ENCODE data around the gene ASGR1.
A peak's percentile ranks its signal among the peaks of the same experiment; 100 is the strongest.
"Not testable (repeated sequence)": the region's sequence is repeated elsewhere in the genome, so short reads cannot be mapped to it uniquely, and the experiment has no call there.

The ASGR1 gene

DNA sequence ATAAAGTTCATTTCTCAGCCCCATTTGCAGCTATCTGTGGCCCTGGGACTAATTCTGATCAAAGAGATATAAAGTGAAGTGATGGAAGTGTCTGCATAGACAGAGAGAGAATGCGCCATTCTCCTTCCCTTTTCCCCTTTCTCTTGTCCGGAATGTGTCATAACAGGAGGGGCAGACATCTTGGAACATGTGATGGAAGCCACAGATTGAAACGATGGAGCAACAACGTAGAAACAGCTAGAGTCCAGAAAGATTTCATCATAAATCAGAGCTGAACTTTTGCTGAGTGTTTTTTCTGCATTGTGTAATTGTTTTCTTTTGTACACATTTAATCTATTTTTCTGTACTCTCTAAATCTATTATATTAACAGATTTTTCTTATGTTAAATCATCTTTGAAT lies 11.3 kb downstream of the ASGR1 start:
- no peak for DNase-seq (ENCODE audit: low read depth)
- no peak overlapping the region for H3K4me3 ChIP-seq (ENCODE audit: low read depth, low read length)
- TF ChIP-seq, protein P1, sequence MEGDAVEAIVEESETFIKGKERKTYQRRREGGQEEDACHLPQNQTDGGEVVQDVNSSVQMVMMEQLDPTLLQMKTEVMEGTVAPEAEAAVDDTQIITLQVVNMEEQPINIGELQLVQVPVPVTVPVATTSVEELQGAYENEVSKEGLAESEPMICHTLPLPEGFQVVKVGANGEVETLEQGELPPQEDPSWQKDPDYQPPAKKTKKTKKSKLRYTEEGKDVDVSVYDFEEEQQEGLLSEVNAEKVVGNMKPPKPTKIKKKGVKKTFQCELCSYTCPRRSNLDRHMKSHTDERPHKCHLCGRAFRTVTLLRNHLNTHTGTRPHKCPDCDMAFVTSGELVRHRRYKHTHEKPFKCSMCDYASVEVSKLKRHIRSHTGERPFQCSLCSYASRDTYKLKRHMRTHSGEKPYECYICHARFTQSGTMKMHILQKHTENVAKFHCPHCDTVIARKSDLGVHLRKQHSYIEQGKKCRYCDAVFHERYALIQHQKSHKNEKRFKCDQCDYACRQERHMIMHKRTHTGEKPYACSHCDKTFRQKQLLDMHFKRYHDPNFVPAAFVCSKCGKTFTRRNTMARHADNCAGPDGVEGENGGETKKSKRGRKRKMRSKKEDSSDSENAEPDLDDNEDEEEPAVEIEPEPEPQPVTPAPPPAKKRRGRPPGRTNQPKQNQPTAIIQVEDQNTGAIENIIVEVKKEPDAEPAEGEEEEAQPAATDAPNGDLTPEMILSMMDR (IDR thresholded peaks at IDR 0.05; ENCODE audit: control insufficient read depth, extremely low read depth, insufficient read depth) = no peak

DNA sequence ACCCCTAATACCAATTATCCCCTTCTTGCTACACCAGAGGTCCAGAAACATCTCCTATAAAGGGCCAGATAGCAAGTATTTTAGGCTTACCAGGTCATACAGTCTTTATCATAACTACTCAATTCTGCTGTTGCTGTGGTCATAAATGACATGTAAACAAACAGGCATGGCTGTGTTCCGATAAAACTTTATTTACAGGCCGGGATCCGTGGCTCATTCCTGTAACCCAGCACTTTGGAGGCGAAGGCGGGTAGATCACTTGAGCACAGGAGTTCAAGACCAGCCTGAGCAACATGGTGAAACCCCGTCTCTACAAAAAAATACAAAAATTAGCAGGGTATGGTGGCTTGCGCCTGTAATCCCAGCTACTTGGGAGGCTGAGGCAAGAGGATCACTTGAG lies 12.3 kb downstream of the ASGR1 start:
- DNase-seq (ENCODE audit: low read depth) = no peak
- TF ChIP-seq, protein P1 (IDR thresholded peaks at IDR 0.05; ENCODE audit: control insufficient read depth, extremely low read depth, insufficient read depth) = no peak
- H3K4me3 ChIP-seq (ENCODE audit: low read depth, low read length) = no peak overlapping the region

DNA sequence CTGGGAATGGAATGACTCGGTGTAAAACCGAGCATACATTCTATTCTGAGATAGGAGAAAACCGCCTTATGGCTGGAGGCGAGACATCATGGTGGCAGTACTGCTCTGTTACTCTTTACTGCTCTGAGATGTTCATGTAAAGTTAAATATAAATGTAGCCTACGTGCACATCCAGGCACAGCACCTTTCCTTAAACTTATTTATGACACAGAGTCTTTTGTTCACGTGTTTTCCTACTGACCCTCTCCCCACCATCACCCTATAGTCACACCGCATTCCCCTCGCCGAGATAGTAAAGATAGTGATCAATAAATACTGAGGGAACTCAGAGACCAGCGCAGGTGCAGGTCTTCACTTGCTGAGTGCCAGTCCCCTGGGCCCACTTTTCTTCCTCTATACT lies 19.6 kb downstream of the ASGR1 start:
- peak; percentile 21 for DNase-seq (ENCODE audit: low read depth)
- not testable (repeated sequence) for H3K4me3 ChIP-seq (ENCODE audit: low read depth, low read length)

DNA sequence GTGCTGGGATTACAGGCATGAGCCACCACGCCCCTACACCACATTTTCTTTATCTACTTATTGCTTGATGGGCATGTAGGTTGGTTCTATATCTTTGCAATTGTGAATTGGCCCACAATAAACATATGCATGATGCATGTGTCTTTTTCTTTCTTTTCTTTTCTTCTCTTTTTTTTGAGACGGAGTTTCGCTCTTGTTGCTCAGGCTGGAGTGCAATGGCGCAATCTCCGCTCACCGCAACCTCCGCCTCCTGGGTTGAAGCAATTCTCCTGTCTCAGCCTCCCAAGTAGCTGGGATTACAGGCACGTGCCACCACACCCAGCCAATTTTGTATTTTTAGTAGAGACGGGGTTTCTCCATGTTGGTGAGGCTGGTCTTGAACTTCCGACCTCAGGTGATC lies 20.7 kb downstream of the ASGR1 start:
- not testable (repeated sequence) for H3K4me3 ChIP-seq (ENCODE audit: low read depth, low read length); DNase-seq (ENCODE audit: low read depth)

DNA sequence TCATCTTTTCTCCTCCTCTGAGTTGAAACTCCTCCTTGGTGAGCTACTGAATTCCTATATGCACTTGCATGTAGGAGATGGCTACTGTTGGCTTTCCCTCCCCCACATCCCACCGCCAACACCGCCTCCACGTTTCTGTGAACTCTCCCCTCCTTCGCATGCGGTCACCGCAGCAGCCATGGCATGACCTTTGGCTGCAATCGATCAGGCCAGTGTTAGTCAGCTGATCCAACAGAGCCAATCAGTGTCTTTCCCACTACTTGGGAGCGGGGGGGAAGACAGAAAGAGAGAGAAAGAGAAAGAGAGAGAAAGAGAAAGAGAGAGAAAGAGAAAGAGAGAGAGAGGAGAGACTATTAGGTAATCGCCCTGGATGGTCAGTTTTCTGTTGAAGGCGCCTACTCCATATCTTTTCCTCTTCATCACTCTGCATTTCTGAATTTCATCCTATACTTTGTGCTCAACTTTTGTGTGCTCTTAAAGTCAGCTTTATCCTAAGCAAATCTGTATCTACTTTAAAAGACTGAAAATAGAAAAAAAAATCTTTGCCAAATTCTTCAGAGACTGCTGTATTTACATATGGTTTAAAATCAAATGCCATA lies 22.7 kb downstream of the ASGR1 start:
- H3K4me3 ChIP-seq (ENCODE audit: low read depth, low read length) = no peak overlapping the region
- TF ChIP-seq, protein P1 (IDR thresholded peaks at IDR 0.05; ENCODE audit: control insufficient read depth, extremely low read depth, insufficient read depth) = no peak
- no peak for DNase-seq (ENCODE audit: low read depth)

DNA sequence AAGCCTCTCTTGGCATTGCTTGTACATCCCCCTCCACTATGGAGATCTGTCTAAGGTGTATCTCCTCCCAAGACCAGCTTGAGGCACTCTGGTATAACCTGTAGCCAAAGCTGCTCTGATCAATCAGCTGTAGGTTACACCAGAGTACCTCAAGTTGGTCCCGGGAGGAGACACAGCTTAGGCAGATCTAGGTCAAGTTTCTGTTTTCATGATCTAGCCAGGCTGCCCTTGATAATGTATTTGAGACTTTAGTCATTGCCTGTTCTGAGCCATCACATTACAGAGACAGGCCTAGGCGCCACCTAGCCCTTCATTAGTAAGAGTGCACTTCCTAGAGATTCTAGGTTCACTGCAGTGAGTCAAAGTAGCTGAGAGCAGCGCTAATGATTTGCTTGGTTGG lies 31.4 kb downstream of the ASGR1 start:
- TF ChIP-seq, protein P1 (IDR thresholded peaks at IDR 0.05; ENCODE audit: control insufficient read depth, extremely low read depth, insufficient read depth) = no peak
- no peak for DNase-seq (ENCODE audit: low read depth)
- H3K4me3 ChIP-seq (ENCODE audit: low read depth, low read length) = no peak overlapping the region

DNA sequence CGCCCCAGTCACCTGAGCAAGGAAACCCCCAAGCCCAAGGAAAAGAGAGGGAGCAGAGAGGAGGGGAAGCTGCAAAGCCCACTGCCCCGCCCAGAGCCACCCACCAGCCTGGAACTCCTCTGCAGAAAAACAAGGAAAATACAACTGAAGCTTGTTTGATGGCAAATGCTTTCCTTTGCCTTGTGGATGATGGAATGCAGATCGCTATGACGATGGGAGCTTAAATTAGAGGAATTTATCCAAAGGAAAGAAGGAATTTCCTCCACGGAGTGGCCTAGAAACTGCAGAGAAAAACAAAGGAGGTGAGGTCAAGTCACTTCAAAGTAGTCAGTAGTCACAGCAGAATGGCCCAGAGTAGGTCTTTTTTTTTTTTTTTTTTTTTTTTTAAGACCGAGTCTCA lies 33.1 kb downstream of the ASGR1 start:
- no peak overlapping the region for H3K4me3 ChIP-seq (ENCODE audit: low read depth, low read length)
- DNase-seq (ENCODE audit: low read depth) = no peak
- TF ChIP-seq, protein P1 (IDR thresholded peaks at IDR 0.05; ENCODE audit: control insufficient read depth, extremely low read depth, insufficient read depth) = no peak

DNA sequence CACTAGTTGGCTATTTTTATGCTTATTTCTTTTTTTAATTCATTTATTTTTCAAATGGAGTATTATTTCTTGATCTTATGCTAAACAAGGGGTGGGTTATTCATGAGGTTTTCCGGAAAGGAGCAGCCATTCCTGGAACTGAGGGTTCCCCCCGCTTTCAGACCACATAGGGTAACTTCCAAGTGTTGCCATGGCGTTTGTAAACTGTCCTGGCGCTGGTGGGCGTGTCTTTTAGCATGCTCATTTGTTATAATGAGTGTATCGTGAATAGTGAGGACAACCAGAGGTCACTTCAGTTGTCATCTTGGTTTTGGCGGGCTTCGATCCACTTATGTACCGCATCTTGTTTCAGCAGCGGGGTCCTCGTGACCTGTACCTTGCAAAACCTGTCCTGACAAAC lies 35.0 kb downstream of the ASGR1 start:
- no peak overlapping the region for H3K4me3 ChIP-seq (ENCODE audit: low read depth, low read length)
- no peak for DNase-seq (ENCODE audit: low read depth)
- TF ChIP-seq, protein P1 (IDR thresholded peaks at IDR 0.05; ENCODE audit: control insufficient read depth, extremely low read depth, insufficient read depth) = no peak

Measured in LNCaP clone FGC (cell line).